ENCODE measurements around the gene ROCK1. TPM values are rescaled to one million over a fixed set of nuclear protein-coding genes. Genes with fewer than 3 reads are reported as not detected.

The ROCK1 gene
- total and polyA plus RNA-seq, 2 of the 8 experiments (the other 6 are each of a cell fraction or from before 2014, with no cell fraction given): 4.2 to 48.9 TPM

DNA sequence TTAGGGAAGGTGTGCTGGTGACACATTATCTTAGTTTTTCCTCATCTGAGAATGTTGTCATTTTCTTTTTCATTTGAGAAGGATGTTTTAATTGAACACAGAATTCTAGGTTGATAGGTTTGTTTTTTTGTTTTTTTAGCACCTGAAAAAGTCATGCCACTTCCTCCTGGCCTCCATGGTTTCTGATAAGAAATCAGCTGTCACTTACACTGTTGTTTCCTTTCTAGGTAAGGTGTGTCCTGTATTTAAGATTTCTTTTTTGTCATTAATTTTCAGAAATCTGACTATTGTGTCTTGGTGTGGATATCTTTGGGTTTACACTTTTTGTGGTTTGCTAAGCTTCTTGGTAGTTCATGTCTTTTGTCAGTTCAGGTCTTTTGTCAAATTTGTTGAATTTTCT lies 99.3 kb downstream of the ROCK1 start (continued):
- TF ChIP-seq JUND (IDR thresholded peaks at IDR 0.05; ENCODE audit: low read length) (no peak), TBP (IDR thresholded peaks at IDR 0.05; ENCODE audit: low read depth, low read length) (no peak), CHD2 (IDR thresholded peaks at IDR 0.05; ENCODE audit: low read length) (no peak), NRF1 (IDR thresholded peaks at IDR 0.05; ENCODE audit: low read depth, low read length) (no peak), BCL11A (IDR thresholded peaks at IDR 0.05; ENCODE audit: low read depth in 2 of 2, low read length in 2 of 2) (no peak), MAFK (IDR thresholded peaks at IDR 0.05; ENCODE audit: low read depth, low read length) (no peak)

Data from H1 (cell line).